KMS-11 (cell line): ENCODE data around the gene C1QTNF3.
"Not testable (repeated sequence)": the region's sequence is repeated elsewhere in the genome, so short reads cannot be mapped to it uniquely, and the experiment has no call there.

ENCODE experiments used
- H2AFZ ChIP-seq: fragments of 200-600 bp; sonication (generic); 2 replicates; pipeline ENCODE4 v1.6.1; 2016; ENCODE audit warnings: antibody characterized with exemption, mixed run types, low read depth
- H3K27ac ChIP-seq: fragments of 200-600 bp; sonication (generic); 2 replicates; pipeline ENCODE4 v1.6.1; 2016; ENCODE audit warnings: mild to moderate bottlenecking, mixed run types
- H3K27me3 ChIP-seq: fragments of 200-600 bp; sonication (generic); 2 replicates; pipeline ENCODE4 v1.6.1; 2017; ENCODE audit warnings: mild to moderate bottlenecking, low read depth, mixed run types, moderate library complexity; ENCODE audit not compliant: insufficient read depth
- H3K36me3 ChIP-seq: fragments of 200-600 bp; sonication (generic); 2 replicates; pipeline ENCODE4 v1.6.1; 2017; ENCODE audit warnings: mild to moderate bottlenecking, mixed run types; ENCODE audit not compliant: insufficient read depth
- H3K4me1 ChIP-seq: fragments of 200-600 bp; sonication (generic); 2 replicates; pipeline ENCODE4 v1.6.1; 2016; ENCODE audit warnings: mild to moderate bottlenecking, low read depth, mixed run types; ENCODE audit not compliant: poor library complexity, severe bottlenecking
- H3K4me2 ChIP-seq: fragments of 200-600 bp; sonication (generic); 2 replicates; pipeline ENCODE4 v1.7.0; 2016; ENCODE audit warnings: mild to moderate bottlenecking, mixed run types
- H3K4me3 ChIP-seq: fragments of 200-600 bp; sonication (generic); IDR thresholded peaks from 2 replicates; pipeline ENCODE4 v1.6.1; 2017; ENCODE audit warnings: low read depth, low read length, mixed read lengths; ENCODE audit not compliant: insufficient read depth
- H3K79me2 ChIP-seq: fragments of 200-600 bp; sonication (generic); 2 replicates; pipeline ENCODE4 v1.6.1; 2016; ENCODE audit warnings: low read depth, mixed run types; ENCODE audit not compliant: insufficient read depth
- H3K9ac ChIP-seq: fragments of 200-600 bp; sonication (generic); 2 replicates; pipeline ENCODE4 v1.6.1; 2016; ENCODE audit warnings: mild to moderate bottlenecking, mixed run types
- H4K20me1 ChIP-seq: fragments of 200-600 bp; sonication (generic); 2 replicates; pipeline ENCODE4 v1.6.1; 2016; ENCODE audit warnings: mild to moderate bottlenecking, mixed run types; ENCODE audit not compliant: insufficient read depth
- TF ChIP-seq, protein P1 (sequence below): fragments of 200-600 bp; sonication (generic); conservative IDR thresholded peaks from 2 replicates; pipeline ENCODE4 v1.6.1; 2017; ENCODE audit warnings: low read depth, mild to moderate bottlenecking, antibody characterized with exemption, low read length, moderate library complexity, mixed read lengths

Gene C1QTNF3

DNA sequence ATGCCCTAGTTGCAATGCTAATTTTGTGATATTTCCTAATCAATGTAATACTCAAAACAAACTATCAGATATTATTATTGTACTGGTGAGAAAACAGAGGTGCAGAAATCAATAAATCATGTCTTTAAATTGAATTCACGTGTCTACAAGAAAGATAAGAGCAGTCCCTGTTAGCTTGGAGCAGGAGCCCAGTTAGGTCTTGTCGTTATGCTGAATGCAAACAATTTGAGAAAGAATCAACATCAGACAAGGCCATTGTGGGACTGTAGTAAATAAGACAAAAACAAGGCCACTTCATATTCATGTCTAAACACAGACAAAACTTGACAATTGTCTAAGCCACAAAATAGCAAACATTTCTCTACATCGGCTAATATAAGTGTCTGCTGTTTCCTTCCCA lies 31.1 kb upstream of the C1QTNF3 start:
- not testable (repeated sequence) for H4K20me1 ChIP-seq, H3K36me3 ChIP-seq, H3K4me3 ChIP-seq, H3K27ac ChIP-seq, H2AFZ ChIP-seq, H3K4me2 ChIP-seq, H3K27me3 ChIP-seq, H3K9ac ChIP-seq, H3K4me1 ChIP-seq, H3K79me2 ChIP-seq

DNA sequence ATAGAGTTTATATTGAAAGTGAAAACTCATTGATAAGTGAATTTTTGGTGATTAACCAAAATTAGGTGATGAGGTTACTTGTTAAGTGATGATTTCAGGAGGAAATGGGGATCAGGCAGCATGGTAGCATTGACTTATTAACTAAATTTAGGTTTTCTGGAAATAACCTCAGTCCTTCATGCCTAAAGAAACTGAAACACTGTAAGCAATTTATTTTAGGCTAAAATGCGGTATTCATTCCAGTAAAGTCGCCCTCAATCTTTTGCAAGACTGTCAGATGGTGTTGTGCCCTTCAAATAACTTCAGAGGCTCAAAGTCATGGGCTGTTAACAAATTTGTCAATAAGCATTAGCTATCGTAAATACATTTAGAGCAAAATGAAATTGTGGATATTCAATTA lies 27.6 kb upstream of the C1QTNF3 start:
- not testable (repeated sequence) for H4K20me1 ChIP-seq, H3K4me2 ChIP-seq, H2AFZ ChIP-seq, H3K4me3 ChIP-seq, H3K27ac ChIP-seq, H3K4me1 ChIP-seq, H3K36me3 ChIP-seq, H3K27me3 ChIP-seq, H3K79me2 ChIP-seq, H3K9ac ChIP-seq

- H3K4me3 ChIP-seq, result no peak overlapping the region
- H3K9ac ChIP-seq, result no peak overlapping the region
- H2AFZ ChIP-seq, result no peak overlapping the region
- H3K27ac ChIP-seq, result no peak overlapping the region
- H3K27me3 ChIP-seq, result no peaks in the 10 kb centered on the region
- TF ChIP-seq, protein P1, sequence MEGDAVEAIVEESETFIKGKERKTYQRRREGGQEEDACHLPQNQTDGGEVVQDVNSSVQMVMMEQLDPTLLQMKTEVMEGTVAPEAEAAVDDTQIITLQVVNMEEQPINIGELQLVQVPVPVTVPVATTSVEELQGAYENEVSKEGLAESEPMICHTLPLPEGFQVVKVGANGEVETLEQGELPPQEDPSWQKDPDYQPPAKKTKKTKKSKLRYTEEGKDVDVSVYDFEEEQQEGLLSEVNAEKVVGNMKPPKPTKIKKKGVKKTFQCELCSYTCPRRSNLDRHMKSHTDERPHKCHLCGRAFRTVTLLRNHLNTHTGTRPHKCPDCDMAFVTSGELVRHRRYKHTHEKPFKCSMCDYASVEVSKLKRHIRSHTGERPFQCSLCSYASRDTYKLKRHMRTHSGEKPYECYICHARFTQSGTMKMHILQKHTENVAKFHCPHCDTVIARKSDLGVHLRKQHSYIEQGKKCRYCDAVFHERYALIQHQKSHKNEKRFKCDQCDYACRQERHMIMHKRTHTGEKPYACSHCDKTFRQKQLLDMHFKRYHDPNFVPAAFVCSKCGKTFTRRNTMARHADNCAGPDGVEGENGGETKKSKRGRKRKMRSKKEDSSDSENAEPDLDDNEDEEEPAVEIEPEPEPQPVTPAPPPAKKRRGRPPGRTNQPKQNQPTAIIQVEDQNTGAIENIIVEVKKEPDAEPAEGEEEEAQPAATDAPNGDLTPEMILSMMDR, result no peak
- H3K4me1 ChIP-seq, result no peaks in the 10 kb centered on the region
- no peaks in the 10 kb centered on the region for H3K36me3 ChIP-seq
- no peaks in the 10 kb centered on the region for H3K79me2 ChIP-seq
- no peak overlapping the region for H3K4me2 ChIP-seq
- no peaks in the 10 kb centered on the region for H4K20me1 ChIP-seq
Observed at GRCh38 chr5:34064656-34065055, 21.6 kb upstream of the C1QTNF3 start.

- Histone ChIP-seq H4K20me1 (no peaks in the 10 kb centered on the region), H3K36me3 (no peaks in the 10 kb centered on the region), H3K79me2 (no peaks in the 10 kb centered on the region), H3K4me1 (no peaks in the 10 kb centered on the region), H3K4me3 (no peak overlapping the region), H3K27ac (no peak overlapping the region), H3K4me2 (no peak overlapping the region), H3K27me3 (no peaks in the 10 kb centered on the region), H2AFZ (no peak overlapping the region), H3K9ac (no peak overlapping the region)
- TF ChIP-seq, protein P1, result no peak
Observed at GRCh38 chr5:34062419-34062818, 19.4 kb upstream of the C1QTNF3 start.

GRCh38 chr5:34061993-34062392 lies 19.0 kb upstream of the C1QTNF3 start:
- no peak overlapping the region for H3K4me3 ChIP-seq
- no peaks in the 10 kb centered on the region for H3K27me3 ChIP-seq
- TF ChIP-seq, protein P1, result no peak
- H2AFZ ChIP-seq, result no peak overlapping the region
- no peak overlapping the region for H3K4me2 ChIP-seq
- no peak overlapping the region for H3K9ac ChIP-seq
- no peaks in the 10 kb centered on the region for H3K4me1 ChIP-seq
- H3K79me2 ChIP-seq, result no peaks in the 10 kb centered on the region
- H4K20me1 ChIP-seq, result no peaks in the 10 kb centered on the region
- no peaks in the 10 kb centered on the region for H3K36me3 ChIP-seq
- no peak overlapping the region for H3K27ac ChIP-seq
